ENCODE results near the gene ADAMTS12. TPM values are rescaled to one million over a fixed set of nuclear protein-coding genes. Genes with fewer than 3 reads are reported as not detected.
"Not testable (repeated sequence)": the region's sequence is repeated elsewhere in the genome, so short reads cannot be mapped to it uniquely, and the experiment has no call there.

The ADAMTS12 gene
- total RNA-seq, 1 experiment from 2014 or later, result 0.15 TPM

DNA sequence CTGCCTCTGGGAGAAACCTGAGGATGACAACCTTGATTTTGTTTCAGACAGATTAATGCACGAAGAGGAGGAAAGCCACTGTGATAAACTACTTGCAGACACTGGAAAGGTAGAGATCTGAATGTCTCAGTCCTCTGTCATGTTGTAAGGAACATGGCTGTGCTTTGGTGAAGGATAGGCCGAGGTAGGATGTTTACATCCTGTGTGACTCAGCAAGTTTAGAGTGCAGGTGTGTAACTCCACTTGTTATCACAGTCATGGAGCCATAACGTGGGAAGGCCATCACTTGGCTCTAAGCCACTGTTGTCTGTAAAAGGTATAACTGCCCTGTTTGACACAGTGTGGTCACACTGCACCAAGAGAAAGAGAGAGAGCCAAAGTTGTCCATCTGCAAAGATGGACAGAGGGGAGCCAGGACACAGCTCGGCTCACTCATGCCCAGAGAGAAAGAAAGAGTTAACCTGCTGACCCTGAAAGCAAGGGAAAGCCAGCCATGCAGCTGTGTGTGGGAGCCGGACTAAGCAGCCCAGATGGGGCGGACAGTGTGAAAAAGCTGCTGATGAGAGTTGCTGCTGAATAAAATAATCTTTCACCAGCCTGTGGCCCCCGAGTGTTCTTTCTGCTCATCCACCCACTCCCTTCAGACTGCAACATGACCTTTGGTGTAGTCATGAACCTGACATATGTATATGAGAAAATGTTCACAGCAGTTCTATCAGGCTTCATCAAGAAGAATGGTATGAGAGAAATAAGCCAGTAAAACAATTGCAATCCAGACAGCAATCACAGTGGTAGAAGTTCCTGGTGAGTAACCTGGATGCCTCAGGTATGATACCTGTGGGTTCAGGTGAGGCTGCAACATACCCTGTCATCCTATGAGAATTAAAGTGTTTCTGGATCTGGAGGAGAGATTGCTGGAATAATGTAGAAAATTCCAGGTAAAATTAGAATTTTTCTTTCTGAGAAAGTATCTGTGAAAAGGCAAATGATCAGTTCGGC is 335.2 kb downstream of the ADAMTS12 start:
- H3K27me3 ChIP-seq (ENCODE audit: control insufficient read depth, insufficient read depth, low read length), result no peaks in the 10 kb centered on the region
- CTCF ChIA-PET, result no interaction called here
- no peak for DNase-seq (ENCODE audit: low read depth, low spot score)
- in situ Hi-C loops (cut with HindIII; ENCODE audit: low pct_unique_long_range_greater_than_20kb, low sequenced_read_pairs), result no loop called here
- H3K27ac ChIP-seq (ENCODE audit: low read length), result no peak overlapping the region
- TF ChIP-seq, protein P1, sequence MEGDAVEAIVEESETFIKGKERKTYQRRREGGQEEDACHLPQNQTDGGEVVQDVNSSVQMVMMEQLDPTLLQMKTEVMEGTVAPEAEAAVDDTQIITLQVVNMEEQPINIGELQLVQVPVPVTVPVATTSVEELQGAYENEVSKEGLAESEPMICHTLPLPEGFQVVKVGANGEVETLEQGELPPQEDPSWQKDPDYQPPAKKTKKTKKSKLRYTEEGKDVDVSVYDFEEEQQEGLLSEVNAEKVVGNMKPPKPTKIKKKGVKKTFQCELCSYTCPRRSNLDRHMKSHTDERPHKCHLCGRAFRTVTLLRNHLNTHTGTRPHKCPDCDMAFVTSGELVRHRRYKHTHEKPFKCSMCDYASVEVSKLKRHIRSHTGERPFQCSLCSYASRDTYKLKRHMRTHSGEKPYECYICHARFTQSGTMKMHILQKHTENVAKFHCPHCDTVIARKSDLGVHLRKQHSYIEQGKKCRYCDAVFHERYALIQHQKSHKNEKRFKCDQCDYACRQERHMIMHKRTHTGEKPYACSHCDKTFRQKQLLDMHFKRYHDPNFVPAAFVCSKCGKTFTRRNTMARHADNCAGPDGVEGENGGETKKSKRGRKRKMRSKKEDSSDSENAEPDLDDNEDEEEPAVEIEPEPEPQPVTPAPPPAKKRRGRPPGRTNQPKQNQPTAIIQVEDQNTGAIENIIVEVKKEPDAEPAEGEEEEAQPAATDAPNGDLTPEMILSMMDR (IDR thresholded peaks at IDR 0.05), result no peak
- TF ChIP-seq, protein P2, sequence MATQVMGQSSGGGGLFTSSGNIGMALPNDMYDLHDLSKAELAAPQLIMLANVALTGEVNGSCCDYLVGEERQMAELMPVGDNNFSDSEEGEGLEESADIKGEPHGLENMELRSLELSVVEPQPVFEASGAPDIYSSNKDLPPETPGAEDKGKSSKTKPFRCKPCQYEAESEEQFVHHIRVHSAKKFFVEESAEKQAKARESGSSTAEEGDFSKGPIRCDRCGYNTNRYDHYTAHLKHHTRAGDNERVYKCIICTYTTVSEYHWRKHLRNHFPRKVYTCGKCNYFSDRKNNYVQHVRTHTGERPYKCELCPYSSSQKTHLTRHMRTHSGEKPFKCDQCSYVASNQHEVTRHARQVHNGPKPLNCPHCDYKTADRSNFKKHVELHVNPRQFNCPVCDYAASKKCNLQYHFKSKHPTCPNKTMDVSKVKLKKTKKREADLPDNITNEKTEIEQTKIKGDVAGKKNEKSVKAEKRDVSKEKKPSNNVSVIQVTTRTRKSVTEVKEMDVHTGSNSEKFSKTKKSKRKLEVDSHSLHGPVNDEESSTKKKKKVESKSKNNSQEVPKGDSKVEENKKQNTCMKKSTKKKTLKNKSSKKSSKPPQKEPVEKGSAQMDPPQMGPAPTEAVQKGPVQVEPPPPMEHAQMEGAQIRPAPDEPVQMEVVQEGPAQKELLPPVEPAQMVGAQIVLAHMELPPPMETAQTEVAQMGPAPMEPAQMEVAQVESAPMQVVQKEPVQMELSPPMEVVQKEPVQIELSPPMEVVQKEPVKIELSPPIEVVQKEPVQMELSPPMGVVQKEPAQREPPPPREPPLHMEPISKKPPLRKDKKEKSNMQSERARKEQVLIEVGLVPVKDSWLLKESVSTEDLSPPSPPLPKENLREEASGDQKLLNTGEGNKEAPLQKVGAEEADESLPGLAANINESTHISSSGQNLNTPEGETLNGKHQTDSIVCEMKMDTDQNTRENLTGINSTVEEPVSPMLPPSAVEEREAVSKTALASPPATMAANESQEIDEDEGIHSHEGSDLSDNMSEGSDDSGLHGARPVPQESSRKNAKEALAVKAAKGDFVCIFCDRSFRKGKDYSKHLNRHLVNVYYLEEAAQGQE (IDR thresholded peaks at IDR 0.05; ENCODE audit: insufficient read depth in 1 of 2, low read depth in 2 of 2, low read length in 1 of 2), result no peak
- TF ChIP-seq SIN3A (IDR thresholded peaks at IDR 0.05; ENCODE audit: borderline replicate concordance, insufficient read depth, low read depth, low read length), result no peak
- no peak for TF ChIP-seq POLR2AphosphoS5 (IDR thresholded peaks at IDR 0.05; ENCODE audit: low read depth, low read length)
- no peak for TF ChIP-seq TCF7L2 (IDR thresholded peaks at IDR 0.05; ENCODE audit: low read depth, low read length)
- intact Hi-C loops (cut with micrococcal nuclease; ENCODE audit: unreplicated experiment), result no loop called here
- POLR2A ChIA-PET, result no interaction called here
- no TSS peak for BruUV-seq (replicated peaks)
- H3K4me1 ChIP-seq (ENCODE audit: control insufficient read depth, insufficient read depth, low read length), result no peaks in the 10 kb centered on the region
- H3K4me3 ChIP-seq (ENCODE audit: low read depth in 2 of 2, low read length in 2 of 2), result no peak overlapping the region
- ATAC-seq, result no peak
- H3K9me3 ChIP-seq (ENCODE audit: control insufficient read depth, insufficient read depth, low read depth, low read length), result no peaks in the 10 kb centered on the region
- no peaks in the 10 kb centered on the region for H3K36me3 ChIP-seq (ENCODE audit: control insufficient read depth, insufficient read depth, low read length)

DNA sequence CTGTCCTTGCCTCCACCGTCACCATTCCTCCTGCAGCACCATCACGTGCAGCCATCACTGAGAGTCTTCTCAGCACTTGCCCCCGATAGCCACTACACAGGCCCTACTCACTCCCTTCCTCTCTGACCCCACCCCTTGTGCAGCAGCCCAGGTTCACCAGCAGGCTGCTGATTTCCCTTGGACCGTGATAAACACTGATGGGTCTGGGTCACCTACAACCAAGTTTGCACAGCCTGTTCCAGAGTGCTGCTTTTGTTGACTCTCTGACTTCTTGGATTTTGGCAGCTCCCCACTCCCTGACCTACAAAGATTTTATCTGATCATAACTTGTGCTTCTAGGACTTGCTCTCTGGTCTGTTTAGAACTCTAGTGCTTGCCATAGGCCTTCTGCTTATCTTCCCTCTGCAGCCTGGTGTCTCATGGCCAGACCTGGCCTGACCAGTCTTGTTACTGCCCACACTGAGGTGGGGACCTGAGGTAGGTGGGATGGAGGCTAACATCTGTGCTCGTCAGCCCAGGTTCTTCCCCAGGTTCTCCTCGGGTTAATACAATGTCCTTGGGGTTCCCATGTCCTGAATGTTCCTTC is 341.7 kb downstream of the ADAMTS12 start:
- H3K9me3 ChIP-seq (ENCODE audit: control insufficient read depth, insufficient read depth, low read depth, low read length), result no peaks in the 10 kb centered on the region
- no peaks in the 10 kb centered on the region for H3K36me3 ChIP-seq (ENCODE audit: control insufficient read depth, insufficient read depth, low read length)
- no peak overlapping the region for H3K27ac ChIP-seq (ENCODE audit: low read length)
- intact Hi-C loops (cut with micrococcal nuclease; ENCODE audit: unreplicated experiment), result no loop called here
- TF ChIP-seq, protein P2 (IDR thresholded peaks at IDR 0.05; ENCODE audit: insufficient read depth in 1 of 2, low read depth in 2 of 2, low read length in 1 of 2), result no peak
- no peak for TF ChIP-seq SIN3A (IDR thresholded peaks at IDR 0.05; ENCODE audit: borderline replicate concordance, insufficient read depth, low read depth, low read length)
- TF ChIP-seq POLR2AphosphoS5 (IDR thresholded peaks at IDR 0.05; ENCODE audit: low read depth, low read length), result no peak
- no peak for TF ChIP-seq TCF7L2 (IDR thresholded peaks at IDR 0.05; ENCODE audit: low read depth, low read length)
- TF ChIP-seq, protein P1 (IDR thresholded peaks at IDR 0.05), result no peak
- ChIA-PET CTCF (no interaction called here), POLR2A (no interaction called here)
- no peak for DNase-seq (ENCODE audit: low read depth, low spot score)
- in situ Hi-C loops (cut with HindIII; ENCODE audit: low pct_unique_long_range_greater_than_20kb, low sequenced_read_pairs), result no loop called here
- BruUV-seq (replicated peaks), result no TSS peak
- H3K4me3 ChIP-seq (ENCODE audit: low read depth in 2 of 2, low read length in 2 of 2), result no peak overlapping the region
- H3K27me3 ChIP-seq (ENCODE audit: control insufficient read depth, insufficient read depth, low read length), result no peaks in the 10 kb centered on the region
- no peak for ATAC-seq
- no peaks in the 10 kb centered on the region for H3K4me1 ChIP-seq (ENCODE audit: control insufficient read depth, insufficient read depth, low read length)

DNA sequence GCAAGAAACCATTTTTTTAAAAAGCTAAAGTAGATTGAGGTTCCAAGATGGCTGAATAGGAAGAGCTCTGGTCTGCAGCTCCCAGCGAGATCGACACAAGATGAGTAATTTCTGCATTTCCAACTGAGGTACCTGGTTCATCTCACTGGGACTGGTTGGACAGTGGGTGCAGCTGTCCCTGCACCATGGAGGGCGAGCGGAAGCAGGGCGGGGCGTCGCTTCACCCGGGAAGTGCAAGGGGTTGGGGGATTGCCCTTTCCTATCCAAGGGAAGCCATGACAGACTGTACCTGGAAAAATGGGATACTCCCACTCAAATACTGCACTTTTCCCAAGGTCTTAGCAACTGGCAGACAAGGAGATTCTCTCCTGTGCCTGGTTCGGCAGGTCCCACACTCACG is 352.0 kb downstream of the ADAMTS12 start:
- BruUV-seq (replicated peaks); intact Hi-C loops (cut with micrococcal nuclease; ENCODE audit: unreplicated experiment); in situ Hi-C loops (cut with HindIII; ENCODE audit: low pct_unique_long_range_greater_than_20kb, low sequenced_read_pairs); CTCF ChIA-PET; POLR2A ChIA-PET; ATAC-seq; DNase-seq (ENCODE audit: low read depth, low spot score); H3K27me3 ChIP-seq (ENCODE audit: control insufficient read depth, insufficient read depth, low read length); H3K36me3 ChIP-seq (ENCODE audit: control insufficient read depth, insufficient read depth, low read length); H3K9me3 ChIP-seq (ENCODE audit: control insufficient read depth, insufficient read depth, low read depth, low read length); H3K4me1 ChIP-seq (ENCODE audit: control insufficient read depth, insufficient read depth, low read length); H3K27ac ChIP-seq (ENCODE audit: low read length); H3K4me3 ChIP-seq (ENCODE audit: low read depth in 2 of 2, low read length in 2 of 2): not testable (repeated sequence)
